Common myeloid progenitor, CD34-positive (primary cell): ENCODE results near the gene THOC6.

Experiments
- CTCF ChIA-PET: fragments of 350-600 bp; sonication (Branson Sonifier 250); formaldehyde crosslinking; loops from one replicate; lab custom pipeline; 2021; ENCODE audit warnings: antibody characterized with exemption; lab: Charles Lee
- POLR2A ChIA-PET: fragments of 350-600 bp; sonication (Branson Sonifier 250); formaldehyde crosslinking; loops from one replicate; lab custom pipeline; 2021; ENCODE audit warnings: antibody characterized with exemption; lab: Charles Lee
- DNase-seq, 3 donors: peaks; one replicate each; pipeline versions ENCODE4 v3.0.0 to v3.0.0-alpha.2; 2013
- H3K27ac ChIP-seq, 2 experiments: 1 replicate in 1 of 2; 2 replicates in 1 of 2; pipeline ENCODE4 v1.7.0; 2013; ENCODE audit warnings: inconsistent platforms in 2 of 2, low read length in 2 of 2, mild to moderate bottlenecking in 2 of 2, low read depth in 1 of 2, moderate library complexity in 1 of 2; ENCODE audit not compliant: severe bottlenecking in 2 of 2, insufficient read depth in 1 of 2, poor library complexity in 1 of 2
- H3K27me3 ChIP-seq, 5 experiments: replicated peaks in 2 of 5; 1 replicate in 3 of 5; 2 replicates in 2 of 5; pipeline versions ENCODE4 v1.6.1 to v1.7.0; 2013; ENCODE audit warnings: low read length in 4 of 5, mild to moderate bottlenecking in 2 of 5, moderate library complexity in 2 of 5, inconsistent platforms in 1 of 5; ENCODE audit not compliant: insufficient read depth in 5 of 5, control insufficient read depth in 4 of 5
- H3K36me3 ChIP-seq, 4 experiments: 1 replicate in 2 of 4; 2 replicates in 2 of 4; pipeline versions ENCODE4 v1.6.1 to v1.7.0; 2013; ENCODE audit warnings: low read length in 3 of 4, control low read depth in 1 of 4, mild to moderate bottlenecking in 1 of 4; ENCODE audit not compliant: control insufficient read depth in 4 of 4, insufficient read depth in 4 of 4
- H3K4me1 ChIP-seq, 4 experiments: 1 replicate in 3 of 4; 2 replicates in 1 of 4; pipeline versions ENCODE4 v1.6.1 to v1.7.1; 2013; ENCODE audit warnings: low read length in 3 of 4, mild to moderate bottlenecking in 3 of 4, control low read depth in 1 of 4, inconsistent platforms in 1 of 4, moderate library complexity in 1 of 4; ENCODE audit not compliant: control insufficient read depth in 4 of 4, insufficient read depth in 4 of 4; ENCODE audit errors: control extremely low read depth in 1 of 4
- H3K4me3 ChIP-seq, 7 experiments: 1 replicate in 4 of 7; 2 replicates in 3 of 7; pipeline versions ENCODE4 v1.5.1 to v1.7.0; 2013; ENCODE audit warnings: mild to moderate bottlenecking in 7 of 7, low read length in 6 of 7, moderate library complexity in 6 of 7, inconsistent platforms in 2 of 7, low read depth in 2 of 7, control low read depth in 1 of 7; ENCODE audit not compliant: insufficient read depth in 4 of 7, control insufficient read depth in 1 of 7; ENCODE audit errors: extremely low read depth in 1 of 7
- H3K9me3 ChIP-seq, 5 experiments: 1 replicate in 4 of 5; 2 replicates in 1 of 5; pipeline versions ENCODE4 v1.6.1 to v1.7.1; 2013; ENCODE audit warnings: low read length in 4 of 5, mild to moderate bottlenecking in 2 of 5, inconsistent platforms in 1 of 5, low read depth in 1 of 5, moderate library complexity in 1 of 5; ENCODE audit not compliant: control insufficient read depth in 4 of 5, insufficient read depth in 2 of 5; ENCODE audit errors: control extremely low read depth in 1 of 5
- WGBS: methylation state at CpG from one replicate; pipeline ENCODE4 v1.1.5; 2013; ENCODE audit not compliant: insufficient coverage; 5-methylcytosine and 5-hydroxymethylcytosine counted together

THOC6 gene

DNA sequence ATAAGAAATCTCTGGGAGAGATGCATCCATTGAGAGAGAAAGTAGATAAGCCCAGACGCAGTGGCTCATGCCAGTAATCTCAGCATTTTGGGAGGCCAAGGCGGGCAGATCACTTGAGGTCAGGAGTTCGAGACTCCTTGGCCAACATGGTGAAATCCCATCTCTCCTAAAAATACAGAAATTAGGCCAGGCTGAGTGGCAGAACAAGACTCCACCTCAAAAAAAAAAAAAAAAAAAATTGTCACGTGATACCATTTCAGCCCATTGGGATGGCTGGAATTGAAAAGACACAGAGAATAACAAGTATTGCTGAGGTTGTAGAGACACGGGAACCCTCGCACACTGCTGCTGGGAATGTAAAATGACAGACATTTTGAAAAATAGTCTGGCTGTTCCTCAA lies 38.7 kb downstream of the THOC6 start:
- DNase-seq, result no peak
- POLR2A ChIA-PET, result no interaction called here
- no peak overlapping the region for H3K27ac ChIP-seq
- 82% methylated on average over 2 of the region's 6 CpGs for whole genome bisulfite sequencing
- H3K27me3 ChIP-seq, result peaks cover 0 to 3% (median 0%) of the 10 kb centered on the region in 5 experiments
- no peaks in the 10 kb centered on the region for H3K36me3 ChIP-seq
- H3K9me3 ChIP-seq, result no peaks in the 10 kb centered on the region
- CTCF ChIA-PET, result interaction anchor here (1.1 to 6.5 kb wide), 6 partner anchors 12 to 67 kb away, joined by 3 to 51 read pairs (median 8); partner anchors contain the start of gene ZSCAN10
- no peak overlapping the region for H3K4me3 ChIP-seq
- H3K4me1 ChIP-seq, result peaks cover 0 to 38% (median 22%) of the 10 kb centered on the region in 4 experiments

DNA sequence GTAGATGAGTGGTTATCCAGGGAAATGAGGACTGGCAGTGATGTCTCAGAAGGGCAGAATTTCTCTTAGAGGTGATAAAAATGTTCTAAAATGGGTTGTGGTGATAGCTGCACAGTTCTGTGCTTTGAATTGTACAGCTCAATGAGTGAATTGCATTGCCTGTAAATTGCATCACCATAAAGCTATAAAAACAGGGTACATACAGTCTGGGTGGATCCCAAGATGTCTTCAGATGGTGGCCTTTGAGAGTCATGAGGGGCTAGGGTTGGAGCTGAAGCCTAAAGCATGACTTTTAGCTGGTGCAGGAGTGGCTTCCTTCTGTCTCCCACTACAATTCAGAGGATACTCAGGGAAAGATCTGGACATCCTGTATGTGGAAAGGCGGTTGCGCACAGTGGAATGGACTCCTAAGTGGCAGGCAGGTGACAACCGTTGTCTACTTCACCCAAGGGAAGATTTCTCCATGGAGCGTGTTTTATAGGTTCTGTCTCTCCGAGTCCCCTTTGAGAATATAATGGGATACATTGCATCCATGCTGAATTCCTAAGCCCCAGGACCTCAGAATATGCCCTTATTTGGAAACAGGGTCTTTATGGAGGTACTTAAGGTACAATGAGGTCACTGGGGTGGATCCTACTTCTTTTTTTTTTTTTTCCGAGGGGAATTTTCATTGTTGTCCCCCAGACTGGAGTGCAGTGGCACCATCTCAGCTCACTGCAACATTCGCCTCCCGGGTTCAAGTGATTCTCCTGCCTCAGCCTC lies 40.0 kb downstream of the THOC6 start:
- no peak for DNase-seq
- peaks cover 0 to 34% (median 11%) of the 10 kb centered on the region in 4 experiments for H3K4me1 ChIP-seq
- 98% methylated on average over 7 of the region's 8 CpGs for WGBS
- H3K4me3 ChIP-seq, result no peak overlapping the region
- no peak overlapping the region for H3K27ac ChIP-seq
- no peaks in the 10 kb centered on the region for H3K9me3 ChIP-seq
- CTCF ChIA-PET, result interaction anchor here (0.8 to 6.5 kb wide), 10 partner anchors 11 to 105 kb away, joined by 3 to 51 read pairs (median 6); partner anchors contain the start of gene ZSCAN10
- H3K27me3 ChIP-seq, result no peaks in the 10 kb centered on the region
- POLR2A ChIA-PET, result interaction anchor here (0.7 kb wide), 1 partner anchor 25 kb away, joined by 3 read pairs; no protein-coding TSS in a partner anchor
- H3K36me3 ChIP-seq, result no peaks in the 10 kb centered on the region

DNA sequence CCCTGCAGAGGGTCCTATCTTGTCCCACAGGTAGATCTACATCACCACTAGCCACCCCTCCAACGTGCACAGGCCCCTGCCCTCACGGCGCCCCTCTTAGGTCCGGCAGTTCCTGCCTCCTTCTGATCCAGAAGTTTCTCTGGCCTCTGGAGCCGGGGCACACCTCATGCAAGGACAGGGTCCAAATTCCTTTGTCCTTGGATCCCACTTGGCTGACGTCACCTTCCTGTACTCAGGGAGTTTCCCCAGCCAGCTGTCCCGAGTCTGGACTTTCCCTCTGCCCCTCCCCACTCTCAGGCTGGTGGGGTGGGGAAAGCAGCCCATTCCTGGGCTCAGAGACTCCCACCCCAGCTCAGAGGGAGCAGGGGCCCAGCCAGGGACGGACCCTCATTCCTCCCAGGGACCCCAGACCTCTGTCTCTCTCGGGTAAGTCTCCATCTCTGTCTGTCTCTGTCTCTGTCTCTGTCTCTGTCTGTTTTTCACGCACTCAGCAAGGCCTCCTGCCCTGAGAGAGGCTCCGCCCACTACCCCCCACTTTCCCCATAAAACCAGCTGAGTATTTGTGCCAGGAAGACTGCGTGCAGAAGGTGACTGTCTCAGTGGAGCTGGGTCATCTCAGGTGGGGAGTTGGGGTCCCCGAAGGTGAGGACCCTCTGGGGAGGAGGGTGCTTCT lies 41.4 kb downstream of the THOC6 start, which contains the start of gene IL32:
IL32 (plus strand) TSS at position 572 of the 673 bp plus-strand sequence. CDS start 172 bp downstream, outside the sequence.
- DNase-seq, result peak in 2 of 3 donors; percentile 35 to 61
- no peaks in the 10 kb centered on the region for H3K36me3 ChIP-seq
- no peaks in the 10 kb centered on the region for H3K9me3 ChIP-seq
- no peaks in the 10 kb centered on the region for H3K27me3 ChIP-seq
- no peak within 1 kb of the TSS for H3K4me3 ChIP-seq
- whole genome bisulfite sequencing, result 91% methylated on average over 9 of the region's 13 CpGs
- peaks cover 0 to 27% (median 2%) of the 10 kb centered on the region in 4 experiments for H3K4me1 ChIP-seq
- CTCF ChIA-PET, result interaction anchor here (1.3 to 2.1 kb wide), 3 partner anchors 9 to 30 kb away, joined by 4 to 5 read pairs (median 5); no protein-coding TSS in a partner anchor
- POLR2A ChIA-PET, result interaction anchor here (0.6 kb wide), 2 partner anchors 9 to 59 kb away, joined by 3 to 8 read pairs; no protein-coding TSS in a partner anchor
- H3K27ac ChIP-seq, result no peak within 1 kb of the TSS

DNA sequence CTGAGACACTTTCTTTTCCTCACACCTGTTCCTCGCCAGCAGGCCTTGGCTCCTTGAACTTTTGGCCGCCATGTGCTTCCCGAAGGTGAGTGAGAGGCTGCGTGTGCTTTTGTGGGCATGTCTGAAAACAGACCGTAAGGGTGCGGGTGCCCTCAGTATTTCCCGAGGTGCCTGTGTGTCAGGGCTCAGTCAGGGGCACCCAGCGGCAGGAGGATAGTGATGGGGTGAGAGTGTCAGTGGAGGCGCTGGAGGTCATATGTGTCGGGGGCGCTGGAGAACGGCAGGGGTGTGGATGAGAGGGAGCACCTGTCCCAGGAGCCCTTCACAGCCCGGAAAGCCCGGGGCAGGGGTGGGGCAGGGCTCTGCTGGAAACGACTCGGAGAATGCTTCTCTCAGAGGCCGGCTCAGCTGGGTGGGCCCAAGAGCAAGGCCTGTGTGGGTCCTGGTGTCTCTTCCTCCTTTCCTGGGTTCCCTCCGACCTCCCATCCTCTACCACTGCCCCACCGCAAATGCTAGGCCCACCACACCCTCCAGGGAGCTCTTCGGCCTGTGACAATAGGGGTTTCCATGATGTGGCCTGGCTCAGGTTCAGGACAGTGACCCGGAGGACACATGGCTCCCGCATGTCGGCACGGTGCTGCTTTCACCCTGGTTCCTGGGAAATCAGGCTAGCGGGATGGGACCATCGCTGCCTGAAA lies 42.1 kb downstream of the THOC6 start:
- H3K9me3 ChIP-seq, result no peaks in the 10 kb centered on the region
- ChIA-PET POLR2A (interaction anchor here (0.6 kb wide), 1 partner anchor 58 kb away, joined by 3 read pairs; no protein-coding TSS in a partner anchor), CTCF (interaction anchor here (1.3 to 2.1 kb wide), 2 partner anchors 9 to 21 kb away, joined by 4 to 5 read pairs; no protein-coding TSS in a partner anchor)
- no peaks in the 10 kb centered on the region for H3K27me3 ChIP-seq
- H3K4me3 ChIP-seq, result no peak overlapping the region
- H3K4me1 ChIP-seq, result peaks cover 0 to 32% (median 3%) of the 10 kb centered on the region in 4 experiments
- no peak overlapping the region for H3K27ac ChIP-seq
- H3K36me3 ChIP-seq, result no peaks in the 10 kb centered on the region
- DNase-seq, result no peak
- 96% methylated on average over 26 of the region's 26 CpGs for WGBS

DNA sequence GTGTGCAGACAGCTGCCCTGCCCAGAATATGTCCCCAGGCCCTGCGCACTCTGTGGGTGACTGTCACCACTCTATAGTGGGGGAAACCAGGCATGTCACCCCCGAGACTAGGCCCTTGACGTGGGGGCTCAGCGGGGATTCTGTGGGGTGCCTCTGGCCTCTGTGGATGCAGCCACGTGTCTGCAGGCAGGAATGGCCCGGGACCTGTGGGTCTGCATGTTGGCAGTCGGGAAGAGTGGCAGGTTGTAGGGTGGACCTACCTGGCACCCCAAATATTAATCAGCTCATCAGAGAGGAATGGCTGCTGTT lies 42.6 kb downstream of the THOC6 start:
- POLR2A ChIA-PET, result no interaction called here
- H3K36me3 ChIP-seq, result no peaks in the 10 kb centered on the region
- WGBS, result 97% methylated on average over 7 of the region's 7 CpGs
- DNase-seq, result no peak
- CTCF ChIA-PET, result interaction anchor here (2.1 kb wide), 1 partner anchor 21 kb away, joined by 5 read pairs; no protein-coding TSS in a partner anchor
- peaks cover 0 to 37% (median 4%) of the 10 kb centered on the region in 4 experiments for H3K4me1 ChIP-seq
- H3K4me3 ChIP-seq, result no peak overlapping the region
- H3K27ac ChIP-seq, result no peak overlapping the region
- H3K27me3 ChIP-seq, result no peaks in the 10 kb centered on the region
- no peaks in the 10 kb centered on the region for H3K9me3 ChIP-seq

DNA sequence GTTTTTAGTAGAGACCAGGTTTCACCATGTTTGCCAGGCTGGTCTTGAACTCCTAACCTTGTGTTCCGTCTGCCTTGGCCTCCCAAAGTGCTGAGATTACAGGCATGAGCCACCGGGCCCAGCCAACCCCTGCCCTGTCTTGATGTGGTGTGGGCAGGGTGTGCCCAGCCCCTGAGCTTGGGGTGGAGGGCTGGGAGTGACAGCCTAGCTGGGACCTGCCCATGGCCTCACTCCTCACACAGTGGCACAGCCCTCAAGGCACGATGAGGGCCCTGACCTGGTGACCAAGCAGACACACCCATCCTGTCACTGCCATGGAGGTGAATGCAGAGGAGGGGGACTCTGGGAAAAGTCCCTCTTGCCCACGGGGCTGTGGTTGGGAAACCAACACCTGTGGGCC lies 44.7 kb downstream of the THOC6 start:
- no peaks in the 10 kb centered on the region for H3K36me3 ChIP-seq
- no peak for DNase-seq
- POLR2A ChIA-PET, result no interaction called here
- no peak overlapping the region for H3K27ac ChIP-seq
- no peak overlapping the region for H3K4me3 ChIP-seq
- CTCF ChIA-PET, result interaction anchor here (1.5 kb wide), 1 partner anchor 63 kb away, joined by 3 read pairs; no protein-coding TSS in a partner anchor
- H3K27me3 ChIP-seq, result no peaks in the 10 kb centered on the region
- H3K4me1 ChIP-seq, result peaks cover 0 to 46% (median 12%) of the 10 kb centered on the region in 4 experiments
- 91% methylated on average over 4 of the region's 4 CpGs for WGBS
- H3K9me3 ChIP-seq, result no peaks in the 10 kb centered on the region
